Left ventricle myocardium inferior (tissue), 1 donor: ENCODE data around the gene RNF149. TPM values are rescaled to one million over a fixed set of nuclear protein-coding genes. Genes with fewer than 3 reads are reported as not detected.
"Not testable (repeated sequence)": the region's sequence is repeated elsewhere in the genome, so short reads cannot be mapped to it uniquely, and the experiment has no call there.

Experiments used
- DNase-seq: peaks from one replicate; pipeline ENCODE4 v3.0.0-alpha.2; 2020
- H3K27ac ChIP-seq: fragments of 200-600 bp; replicated peaks from 2 replicates; pipeline ENCODE4 v1.8.0; 2021
- H3K27me3 ChIP-seq: fragments of 200-600 bp; 2 replicates; pipeline ENCODE4 v1.8.0; 2021; ENCODE audit warnings: low read depth
- H3K36me3 ChIP-seq: fragments of 200-600 bp; 2 replicates; pipeline ENCODE4 v1.8.0; 2021
- H3K4me1 ChIP-seq: fragments of 200-600 bp; 2 replicates; pipeline ENCODE4 v1.8.0; 2021
- H3K4me3 ChIP-seq: fragments of 200-600 bp; 2 replicates; pipeline ENCODE4 v1.8.0; 2021; ENCODE audit warnings: mild to moderate bottlenecking, moderate library complexity
- H3K9me3 ChIP-seq: fragments of 200-600 bp; replicated peaks from 2 replicates; pipeline ENCODE4 v1.8.0; 2021
- CTCF ChIP-seq: fragments of 200-600 bp; IDR thresholded peaks from 2 replicates; pipeline ENCODE4 v1.8.0; 2021; ENCODE audit warnings: antibody characterized with exemption, mild to moderate bottlenecking, borderline replicate concordance
- intact Hi-C: fragments of 100-400 bp; cut with micrococcal nuclease; formaldehyde crosslinking; loops from one replicate; pipeline ENCODE4 v1.11.0; 2022
- total RNA-seq: library from RNA; stranded (reverse); fragmentation: NEBNext Ultra II Directional; extraction: Animal tissue kit (Norgen Biotek cat#: 25700); gene quantifications from one replicate; pipeline ENCODE4 v1.2.1, GENCODE V29; 2021
- donor health status: DM: no; HTN: yes; CAD: no; lungs with severe emphysema.

Gene RNF149
- total RNA-seq, 1 donor from 2014 or later, result 12.0 TPM

- Histone ChIP-seq H3K27me3 (no peaks in the 10 kb centered on the region), H3K4me3 (no peak overlapping the region), H3K4me1 (peaks cover 49% of the 10 kb centered on the region), H3K27ac (no peak overlapping the region), H3K36me3 (peaks cover 25% of the 10 kb centered on the region), H3K9me3 (peaks cover 5% of the 10 kb centered on the region)
- no peak for DNase-seq
- intact Hi-C loops, result no loop called here
- no peak for TF ChIP-seq CTCF
Observed at GRCh38 chr2:101255501-101255900, 53.0 kb downstream of the RNF149 start.

- intact Hi-C loops, result no loop called here
Observed at GRCh38 chr2:101253703-101254450, 54.6 kb downstream of the RNF149 start.

GRCh38 chr2:101253013-101253702 is 55.3 kb downstream of the RNF149 start:
- Histone ChIP-seq H3K4me3 (peak overlapping the region; percentile 87), H3K4me1 (peaks cover 40% of the 10 kb centered on the region), H3K9me3 (no peaks in the 10 kb centered on the region), H3K27ac (peak overlapping the region; percentile 92), H3K36me3 (peaks cover 7% of the 10 kb centered on the region), H3K27me3 (no peaks in the 10 kb centered on the region)
- TF ChIP-seq CTCF, result no peak
- intact Hi-C loops, result no loop called here
- DNase-seq, result peak; percentile 51

More at GRCh38 chr2:101253703-101254450, 54.6 kb downstream of the RNF149 start:
- Histone ChIP-seq H3K4me1 (peaks cover 40% of the 10 kb centered on the region), H3K27ac (peak overlapping the region; percentile 92), H3K4me3 (peak overlapping the region; percentile 87), H3K36me3 (peaks cover 14% of the 10 kb centered on the region), H3K27me3 (no peaks in the 10 kb centered on the region), H3K9me3 (peaks cover 2% of the 10 kb centered on the region)
- TF ChIP-seq CTCF, result no peak
- no peak for DNase-seq

- Histone ChIP-seq H3K27me3 (no peaks in the 10 kb centered on the region), H3K9me3 (no peaks in the 10 kb centered on the region), H3K36me3 (peaks cover under 1% of the 10 kb centered on the region), H3K4me3 (peak within 1 kb of the TSS; percentile 87), H3K4me1 (peaks cover 40% of the 10 kb centered on the region), H3K27ac (peak within 1 kb of the TSS; percentile 92)
- intact Hi-C loops, result no loop called here
- TF ChIP-seq CTCF, result no peak
- DNase-seq, result peak; percentile 100
Observed at GRCh38 chr2:101252408-101253012, 56.0 kb downstream of the RNF149 start, which contains the start of gene CNOT11. TSS of gene CNOT11 (plus strand) at chr2:101252886. CDS start at chr2:101252965, 79 bp downstream.

- intact Hi-C loops, result no loop called here
- no peaks in the 10 kb centered on the region for H3K9me3 ChIP-seq
- DNase-seq, result no peak
- peak overlapping the region; percentile 87 for H3K4me3 ChIP-seq
- H3K27ac ChIP-seq, result peak overlapping the region; percentile 92
- no peaks in the 10 kb centered on the region for H3K36me3 ChIP-seq
- no peaks in the 10 kb centered on the region for H3K27me3 ChIP-seq
- TF ChIP-seq CTCF, result peak; percentile 53
- peaks cover 40% of the 10 kb centered on the region for H3K4me1 ChIP-seq
Observed at GRCh38 chr2:101251844-101252407, 56.6 kb downstream of the RNF149 start.

GRCh38 chr2:101251246-101251781 is 57.2 kb downstream of the RNF149 start:
- H3K4me3 ChIP-seq, intact Hi-C loops, DNase-seq, H3K27me3 ChIP-seq, H3K9me3 ChIP-seq, H3K36me3 ChIP-seq: not testable (repeated sequence)
- Histone ChIP-seq H3K27ac (peak overlapping the region; percentile 92), H3K4me1 (peaks cover 39% of the 10 kb centered on the region)
